Stimulated activated CD4-positive, alpha-beta T cell treated with anti-CD3 and anti-CD28 coated beads, Interleukin-2, amount 100 ng/mL, for 24 hours (primary cell): Measurements from ENCODE around the gene PALM3.

Source experiments
- DNase-seq, 2 donors: peaks; one replicate each; pipeline ENCODE4 v3.0.0-alpha.2; 2020

The PALM3 gene, protein sequence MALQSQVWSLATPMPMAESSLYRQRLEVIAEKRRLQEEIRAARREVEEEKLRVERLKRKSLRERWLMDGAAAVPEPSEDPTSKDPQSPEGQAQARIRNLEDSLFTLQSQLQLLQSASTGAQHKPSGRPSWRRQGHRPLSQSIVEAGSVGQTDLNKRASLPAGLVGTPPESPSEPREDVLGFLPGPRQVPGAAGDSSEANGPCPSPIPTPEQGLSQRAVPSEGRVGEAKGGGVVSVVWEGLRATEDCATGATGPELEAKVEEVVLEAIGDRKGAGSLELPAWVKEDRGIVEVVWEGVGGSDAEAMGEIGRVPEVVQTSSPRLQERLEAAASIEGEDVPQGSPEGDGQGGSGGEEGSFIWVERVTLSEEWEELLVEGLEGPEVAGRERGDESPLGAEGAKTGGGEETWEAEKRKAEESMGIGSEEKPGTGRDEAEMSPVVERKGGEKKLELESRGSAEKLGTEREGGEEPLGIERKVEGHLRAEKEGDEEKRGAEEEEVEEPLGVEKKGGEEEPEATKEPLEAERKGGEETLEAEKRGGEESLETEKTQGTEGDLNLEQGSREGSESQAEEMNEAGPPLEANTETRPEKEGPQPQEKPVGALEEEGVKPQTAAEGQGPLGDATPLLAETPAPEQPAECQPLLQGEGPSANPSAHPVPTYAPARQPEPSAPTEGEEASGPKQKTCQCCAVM

DNA sequence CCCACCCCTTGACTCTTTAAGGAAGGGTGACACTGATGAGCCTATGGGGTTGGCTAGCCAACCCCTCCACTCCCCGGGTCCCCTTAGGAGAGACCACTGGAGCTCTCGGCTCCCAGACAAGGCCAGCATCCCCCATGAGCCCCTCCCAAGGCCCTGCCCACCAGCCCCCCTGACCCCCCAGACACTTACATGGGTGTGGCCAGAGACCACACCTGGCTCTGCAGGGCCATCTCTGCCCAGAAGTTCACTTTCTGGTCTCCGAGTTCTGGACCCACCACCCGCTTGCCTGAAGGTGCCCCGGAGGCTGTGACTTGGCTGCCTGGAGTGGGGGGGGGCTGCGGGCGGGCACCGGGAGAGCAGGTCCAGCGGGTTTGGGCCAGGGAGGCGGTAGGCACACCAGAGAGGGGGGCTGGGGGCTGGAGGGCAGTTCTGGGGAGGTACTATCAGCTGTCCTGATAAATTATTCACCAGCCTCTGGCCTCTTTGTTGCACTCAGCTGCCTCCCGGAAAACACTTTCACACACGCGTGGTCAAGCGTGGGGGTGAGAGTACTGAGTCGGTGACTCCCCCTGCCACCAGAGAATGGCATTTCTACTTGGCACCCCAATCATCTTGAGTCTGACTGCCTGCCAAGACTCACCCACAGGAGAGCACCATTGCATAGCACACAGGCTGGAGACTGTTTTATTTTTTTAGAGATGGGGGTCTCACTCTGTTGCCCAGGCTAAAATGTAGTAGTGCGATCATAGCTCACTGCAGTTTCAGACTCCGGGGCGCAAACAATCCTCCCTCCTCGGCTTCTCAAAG lies at the start of gene PALM3:
Gene PALM3, minus strand, starts transcription at position 326 of the 807 bp plus-strand sequence. Its CDS starts 96 bp downstream, at position 230.
- no peak for DNase-seq

DNA sequence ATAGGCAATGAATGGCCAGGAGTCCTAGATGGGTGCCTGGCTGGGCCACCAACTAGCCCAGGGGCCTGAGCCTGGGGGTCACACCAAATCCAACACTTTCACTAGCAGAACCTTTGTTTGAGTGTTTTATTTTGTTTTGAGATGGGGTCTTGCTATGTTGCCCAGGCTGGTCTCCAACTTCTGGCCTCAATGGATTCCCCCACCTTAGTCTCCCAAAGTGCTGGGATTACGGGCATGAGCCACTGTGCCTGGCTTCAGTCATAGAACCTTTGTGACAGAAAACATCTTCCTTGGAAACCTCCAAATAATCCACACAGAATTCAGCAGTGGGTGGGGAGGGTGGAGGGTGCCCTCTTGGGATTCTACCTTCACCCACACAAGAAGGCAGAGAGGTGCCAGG lies 49.6 kb upstream of the PALM3 start:
- DNase-seq, result no peak

GRCh38 chr19:14110650-14111049 lies 48.8 kb upstream of the PALM3 start:
- no peak for DNase-seq

DNA sequence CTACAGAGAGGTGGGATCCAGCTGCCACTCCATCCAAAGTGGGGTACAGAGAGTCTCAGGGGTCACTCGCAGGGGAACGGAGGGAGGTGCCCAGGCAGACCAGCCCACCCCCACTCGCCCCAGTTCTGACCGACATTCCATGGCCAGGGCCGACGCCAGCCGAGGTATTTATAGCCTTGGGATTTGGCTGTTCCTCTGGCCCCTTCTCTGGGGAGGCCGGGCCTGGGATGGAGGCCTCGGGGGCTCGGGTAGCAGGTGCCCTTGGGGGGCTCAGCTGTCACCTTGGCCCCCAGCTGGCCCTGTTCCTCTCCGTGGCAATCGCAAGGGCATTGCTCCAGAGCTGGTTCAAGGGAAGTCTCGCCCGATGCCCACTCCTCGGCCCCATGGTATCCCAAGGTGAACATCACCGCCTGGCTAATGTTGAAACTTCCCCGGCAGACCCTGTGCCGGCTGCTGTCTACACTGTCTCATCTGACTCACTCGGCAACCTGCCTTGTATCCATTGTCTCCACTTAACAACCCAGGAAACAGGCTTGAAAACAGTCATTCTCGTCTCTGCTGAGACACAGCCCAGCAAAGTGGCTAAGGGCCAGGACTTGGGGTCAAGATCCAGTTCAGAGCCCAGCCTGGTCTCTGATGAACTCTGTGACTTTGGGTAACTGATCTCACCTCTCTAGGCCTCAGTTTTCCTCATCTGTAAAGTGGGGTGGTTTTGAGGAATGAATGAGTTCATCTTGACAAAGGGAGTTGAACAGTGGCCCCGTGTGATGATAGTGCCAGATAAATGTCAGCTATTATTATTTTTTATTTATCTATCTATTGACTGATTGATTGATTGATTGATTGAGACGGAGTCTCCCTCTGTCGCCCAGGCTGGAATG lies 45.9 kb upstream of the PALM3 start:
- DNase-seq, result no peak

DNA sequence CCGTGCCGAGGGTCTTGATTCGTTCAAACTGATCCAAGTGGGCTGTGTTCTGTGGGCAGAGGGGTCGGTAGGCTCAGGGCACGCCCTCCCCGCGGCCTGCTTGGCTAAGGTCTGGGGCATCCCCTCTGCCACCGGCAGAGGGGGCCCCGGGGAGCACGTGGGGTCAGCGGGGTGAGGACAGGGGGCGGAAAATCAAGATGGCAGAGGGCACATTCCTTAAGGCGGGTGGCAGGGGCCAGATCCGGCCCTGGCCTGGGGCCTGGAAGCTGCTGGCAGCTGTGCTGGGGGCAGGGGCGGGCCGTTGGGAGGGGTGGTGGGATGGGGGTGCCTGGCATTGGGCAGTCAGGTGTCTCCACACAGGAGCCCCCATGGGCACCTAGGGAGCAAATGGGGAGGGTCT lies 45.0 kb upstream of the PALM3 start:
- no peak for DNase-seq

DNA sequence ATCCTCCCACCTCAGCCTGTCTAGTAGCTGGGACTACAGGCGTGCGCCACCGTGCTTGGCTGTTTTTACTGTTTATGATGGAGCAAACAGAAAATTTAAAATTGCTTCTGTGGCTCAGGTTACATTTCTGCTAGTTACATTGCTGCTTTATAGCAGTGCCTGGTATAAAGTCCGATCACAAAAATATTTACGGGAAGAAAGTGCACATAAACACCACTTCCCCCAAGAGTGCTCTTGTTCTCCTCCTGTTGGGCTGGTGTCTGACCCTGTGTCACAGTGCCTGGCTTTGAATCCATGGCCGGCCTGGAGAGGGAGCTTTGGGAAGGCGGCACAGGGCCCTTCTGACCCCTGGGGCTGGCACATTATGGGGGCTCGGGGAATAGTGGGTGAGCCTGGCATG lies 43.8 kb upstream of the PALM3 start:
- no peak for DNase-seq

- DNase-seq, result no peak
These were observed 41.4 kb upstream of the PALM3 start for GRCh38 chr19:14103310-14103709.

GRCh38 chr19:14102756-14103155 lies 40.9 kb upstream of the PALM3 start:
- no peak for DNase-seq

DNA sequence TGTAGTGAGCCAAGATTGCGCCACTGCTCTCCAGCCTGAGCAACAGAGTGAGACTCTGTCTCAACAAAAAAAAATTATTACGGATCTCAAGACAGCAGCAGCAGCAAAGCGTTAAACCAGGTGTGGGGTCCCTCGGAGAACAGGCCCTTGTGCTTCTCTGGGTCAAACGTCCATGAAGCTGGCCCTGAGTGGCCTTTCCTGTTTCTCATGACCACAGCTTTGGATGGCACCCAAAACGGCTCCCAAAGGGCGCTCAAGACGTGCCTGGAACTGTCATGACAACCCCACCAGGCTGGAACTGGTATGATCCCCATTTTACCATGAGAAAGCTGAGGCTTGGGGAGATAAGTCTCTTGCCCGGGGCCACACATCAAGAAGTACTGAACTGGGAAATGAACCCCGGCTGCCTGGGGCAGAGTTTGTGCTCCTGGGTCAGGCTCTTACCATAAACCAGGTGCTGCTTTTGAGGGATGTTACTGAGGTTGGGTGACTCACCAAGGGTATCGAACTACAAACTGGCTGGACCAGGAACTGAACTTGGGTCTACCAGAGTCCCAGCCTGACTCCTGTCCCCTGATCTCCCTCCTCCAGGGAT lies 40.3 kb upstream of the PALM3 start:
- no peak for DNase-seq

- DNase-seq, result no peak
These were observed 39.2 kb upstream of the PALM3 start for GRCh38 chr19:14101003-14101545.

GRCh38 chr19:14097532-14098151 lies 35.8 kb upstream of the PALM3 start:
- no peak for DNase-seq

DNA sequence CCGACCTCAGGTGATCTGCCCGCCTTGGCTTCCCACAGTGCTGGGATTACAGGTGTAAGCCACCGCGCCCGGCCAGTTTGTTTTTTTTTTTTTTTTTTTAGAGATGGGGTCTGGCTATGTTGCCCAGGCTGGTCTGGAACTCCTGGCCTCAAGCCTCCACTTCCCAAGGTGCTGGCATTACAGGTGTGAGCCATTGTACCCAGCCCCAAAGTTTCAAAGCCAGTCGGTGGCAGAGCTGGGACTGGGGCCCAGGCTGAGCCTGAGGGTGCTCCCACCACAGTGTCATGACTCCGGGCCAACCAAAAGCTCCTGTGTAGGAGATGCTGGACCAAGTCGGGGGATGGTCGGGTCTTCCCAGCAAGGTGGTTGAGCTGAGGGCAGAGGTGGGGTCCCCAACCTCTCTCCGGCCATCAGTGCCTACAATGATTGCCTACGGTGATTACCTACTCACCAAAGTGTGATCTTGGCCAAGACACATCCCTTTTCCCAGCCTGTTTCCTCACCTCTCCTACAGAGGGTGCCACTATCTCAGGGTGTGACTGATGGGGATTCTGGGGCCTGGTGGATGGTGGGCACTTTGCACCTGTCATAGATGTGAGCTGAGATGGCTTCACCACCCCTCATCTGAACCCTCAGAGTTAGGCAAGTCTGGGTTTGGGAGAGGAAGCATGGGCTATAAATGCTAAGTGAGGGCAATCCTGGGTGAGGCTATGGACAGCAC lies 34.6 kb upstream of the PALM3 start:
- no peak for DNase-seq

DNA sequence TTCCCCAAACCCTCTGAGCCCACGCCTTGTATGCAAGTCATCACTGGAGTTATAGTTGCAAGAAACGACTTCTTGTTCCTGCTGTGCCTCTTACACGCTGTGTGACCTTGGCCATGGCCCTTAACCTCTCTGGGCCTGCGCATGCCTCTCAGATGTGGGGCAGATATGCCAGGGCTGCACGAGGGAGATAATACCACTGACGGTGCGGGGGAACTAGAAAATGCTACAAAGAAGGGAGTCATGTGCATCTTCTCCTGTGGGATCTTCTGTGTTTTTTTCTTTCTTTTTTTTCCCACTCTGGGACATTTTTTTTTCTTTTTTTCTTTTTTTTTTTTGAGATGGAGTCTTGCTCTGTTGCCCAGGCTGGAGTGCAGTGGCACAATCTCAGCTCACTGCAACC lies 33.0 kb upstream of the PALM3 start:
- no peak for DNase-seq

- DNase-seq, result no peak
These were observed 31.4 kb upstream of the PALM3 start for GRCh38 chr19:14093117-14093823.

GRCh38 chr19:14091813-14092462 lies 30.1 kb upstream of the PALM3 start:
- DNase-seq, result peak in 1 of 2 donors; percentile 54

DNA sequence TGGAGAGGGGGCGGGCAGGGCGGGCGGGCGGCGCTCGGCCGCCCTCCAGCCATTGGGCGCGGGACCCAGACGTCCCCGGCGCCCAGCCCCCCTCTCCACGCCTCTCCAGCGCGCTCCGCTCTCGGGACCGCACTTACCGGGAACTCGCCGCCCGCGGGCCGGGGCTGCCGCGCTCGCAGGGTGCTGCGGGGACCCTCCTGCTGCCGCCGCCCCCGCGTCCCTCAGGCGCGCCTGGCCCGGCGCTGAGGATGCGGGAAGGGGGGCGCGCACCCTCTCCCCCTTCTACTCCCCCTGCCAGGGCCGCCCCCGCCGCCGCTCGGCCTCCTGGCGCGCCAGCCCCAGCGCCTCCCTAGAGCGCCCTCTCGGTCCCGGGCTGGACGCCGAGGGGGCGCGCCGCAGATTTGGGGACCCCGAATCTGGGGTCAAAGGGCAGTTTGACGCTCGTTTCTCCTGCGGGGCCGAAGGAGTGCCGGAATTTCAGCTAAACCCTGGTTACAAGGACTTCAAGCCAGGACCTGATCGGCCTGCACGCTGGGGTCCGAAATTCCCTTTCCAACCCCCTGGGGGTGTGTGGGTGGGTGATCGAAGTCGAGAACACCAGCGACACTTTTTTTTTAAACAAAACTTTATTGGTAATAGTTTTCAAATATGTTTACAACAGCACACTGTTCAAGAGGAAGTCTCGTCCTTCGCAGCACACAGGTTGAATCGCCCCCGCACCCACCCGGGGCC lies 29.4 kb upstream of the PALM3 start:
- peak; percentile 74 to 82 for DNase-seq

GRCh38 chr19:14090509-14091080 lies 28.7 kb upstream of the PALM3 start, which contains the start of gene SAMD1:
Gene SAMD1 (minus strand): TSS chr19:14090751.
- DNase-seq, result peak; percentile 82 to 86
